ENCODE data around the gene NHERF2.

Gene NHERF2

DNA sequence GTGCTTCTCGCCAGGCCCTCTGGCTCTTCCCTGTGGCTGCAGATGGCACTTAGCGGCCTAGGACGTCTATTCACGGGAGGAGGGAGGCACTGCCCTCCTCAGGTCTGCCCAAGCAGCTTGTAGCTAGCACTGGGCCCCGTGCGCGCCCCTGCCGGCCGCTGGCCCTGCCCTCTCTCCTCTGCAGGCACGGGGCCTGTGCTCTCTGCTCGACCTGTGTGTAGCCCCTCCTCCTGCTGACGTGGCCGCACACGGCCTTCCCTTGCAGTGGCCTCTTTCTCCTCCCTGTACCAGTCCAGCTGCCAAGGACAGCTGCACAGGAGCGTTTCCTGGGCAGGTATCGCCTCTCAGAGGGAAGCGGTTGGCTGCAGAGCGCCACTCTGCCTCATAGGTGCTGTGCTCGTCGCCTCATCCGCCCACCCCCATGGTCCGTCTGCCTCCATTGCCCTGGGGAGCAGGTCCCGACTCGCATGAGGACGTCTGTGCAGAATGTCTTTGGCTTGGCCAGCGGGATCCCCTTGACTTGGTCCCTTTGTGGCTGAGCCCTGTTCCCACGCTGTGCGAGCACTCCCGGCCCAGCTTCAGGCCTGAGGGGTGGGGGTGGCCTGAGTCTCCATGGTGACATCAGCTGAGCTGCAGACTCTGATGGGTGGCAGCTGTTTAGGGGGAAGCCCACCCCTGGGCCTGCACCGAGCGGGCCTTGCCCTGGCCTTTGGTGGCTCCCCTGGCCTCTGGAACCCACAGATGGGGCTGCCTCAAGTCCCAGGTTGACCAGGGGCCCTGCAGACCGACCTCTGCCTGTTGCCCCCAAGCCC, 55.7 kb downstream of the NHERF2 start:
- no peak overlapping the region for H3K4me3 ChIP-seq (ENCODE audit: low read length)
- no peaks in the 10 kb centered on the region for H3K27me3 ChIP-seq (ENCODE audit: insufficient read depth, low read length)
- H3K9me3 ChIP-seq (ENCODE audit: insufficient read depth, low read depth, low read length) = no peaks in the 10 kb centered on the region
- H3K27ac ChIP-seq (ENCODE audit: low read depth, low read length) = no peak overlapping the region
- H3K36me3 ChIP-seq (ENCODE audit: insufficient read depth, low read length) = peaks cover 44% of the 10 kb centered on the region
- WGBS = 94% methylated on average over 32 of the region's 32 CpGs
- no peaks in the 10 kb centered on the region for H3K4me1 ChIP-seq (ENCODE audit: insufficient read depth, low read length)
- no peak overlapping the region for H3K9ac ChIP-seq (ENCODE audit: low read depth, low read length)

DNA sequence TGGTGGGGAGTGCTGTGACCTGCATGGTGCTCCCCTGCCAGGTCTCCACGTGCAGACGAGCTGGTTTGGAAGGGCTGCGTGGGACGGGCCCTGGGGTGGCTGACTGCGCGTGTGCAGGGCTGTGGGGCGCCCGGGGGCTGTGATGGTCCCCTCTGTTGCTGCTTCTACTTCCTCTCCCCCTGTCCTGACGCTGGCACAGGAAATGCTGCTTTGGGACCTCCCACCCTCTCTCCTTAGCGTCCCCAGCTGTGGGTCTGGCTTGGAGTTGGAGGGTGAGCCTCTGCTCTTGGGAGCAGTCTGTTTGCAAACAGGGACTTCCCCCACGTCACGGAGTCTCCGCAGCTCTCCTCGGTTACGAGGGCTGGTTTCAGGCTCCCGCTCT, 56.3 kb downstream of the NHERF2 start:
- Histone ChIP-seq H3K9me3 (ENCODE audit: insufficient read depth, low read depth, low read length) (no peaks in the 10 kb centered on the region), H3K36me3 (ENCODE audit: insufficient read depth, low read length) (peaks cover 49% of the 10 kb centered on the region), H3K27me3 (ENCODE audit: insufficient read depth, low read length) (no peaks in the 10 kb centered on the region), H3K9ac (ENCODE audit: low read depth, low read length) (no peak overlapping the region), H3K4me1 (ENCODE audit: insufficient read depth, low read length) (no peaks in the 10 kb centered on the region), H3K27ac (ENCODE audit: low read depth, low read length) (no peak overlapping the region), H3K4me3 (ENCODE audit: low read length) (no peak overlapping the region)
- 93% methylated on average over 16 of the region's 16 CpGs for WGBS

DNA sequence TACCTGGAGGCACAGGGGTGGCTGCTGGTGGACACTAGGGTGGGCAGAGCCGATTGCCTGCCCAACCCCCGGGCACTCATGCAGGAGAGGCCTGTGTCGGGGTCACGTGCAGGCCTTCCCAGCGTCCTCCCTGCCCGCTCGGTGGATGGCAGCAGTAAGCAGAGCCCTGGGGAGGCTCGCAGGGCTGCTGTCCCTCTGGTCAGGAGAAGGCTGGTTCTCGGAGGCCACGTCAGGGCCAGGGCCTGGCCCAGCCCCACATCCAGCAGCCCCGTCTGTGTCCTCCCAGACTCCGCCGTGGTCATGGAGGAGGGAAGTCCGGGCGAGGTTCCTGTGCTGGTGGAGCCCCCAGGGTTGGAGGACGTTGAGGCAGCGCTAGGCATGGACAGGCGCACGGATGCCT, 56.7 kb downstream of the NHERF2 start:
- H3K4me1 ChIP-seq (ENCODE audit: insufficient read depth, low read length) = no peaks in the 10 kb centered on the region
- WGBS = 95% methylated on average over 19 of the region's 19 CpGs
- no peaks in the 10 kb centered on the region for H3K27me3 ChIP-seq (ENCODE audit: insufficient read depth, low read length)
- H3K36me3 ChIP-seq (ENCODE audit: insufficient read depth, low read length) = peaks cover 52% of the 10 kb centered on the region
- H3K4me3 ChIP-seq (ENCODE audit: low read length) = no peak overlapping the region
- H3K27ac ChIP-seq (ENCODE audit: low read depth, low read length) = no peak overlapping the region
- H3K9me3 ChIP-seq (ENCODE audit: insufficient read depth, low read depth, low read length) = no peaks in the 10 kb centered on the region
- H3K9ac ChIP-seq (ENCODE audit: low read depth, low read length) = no peak overlapping the region

DNA sequence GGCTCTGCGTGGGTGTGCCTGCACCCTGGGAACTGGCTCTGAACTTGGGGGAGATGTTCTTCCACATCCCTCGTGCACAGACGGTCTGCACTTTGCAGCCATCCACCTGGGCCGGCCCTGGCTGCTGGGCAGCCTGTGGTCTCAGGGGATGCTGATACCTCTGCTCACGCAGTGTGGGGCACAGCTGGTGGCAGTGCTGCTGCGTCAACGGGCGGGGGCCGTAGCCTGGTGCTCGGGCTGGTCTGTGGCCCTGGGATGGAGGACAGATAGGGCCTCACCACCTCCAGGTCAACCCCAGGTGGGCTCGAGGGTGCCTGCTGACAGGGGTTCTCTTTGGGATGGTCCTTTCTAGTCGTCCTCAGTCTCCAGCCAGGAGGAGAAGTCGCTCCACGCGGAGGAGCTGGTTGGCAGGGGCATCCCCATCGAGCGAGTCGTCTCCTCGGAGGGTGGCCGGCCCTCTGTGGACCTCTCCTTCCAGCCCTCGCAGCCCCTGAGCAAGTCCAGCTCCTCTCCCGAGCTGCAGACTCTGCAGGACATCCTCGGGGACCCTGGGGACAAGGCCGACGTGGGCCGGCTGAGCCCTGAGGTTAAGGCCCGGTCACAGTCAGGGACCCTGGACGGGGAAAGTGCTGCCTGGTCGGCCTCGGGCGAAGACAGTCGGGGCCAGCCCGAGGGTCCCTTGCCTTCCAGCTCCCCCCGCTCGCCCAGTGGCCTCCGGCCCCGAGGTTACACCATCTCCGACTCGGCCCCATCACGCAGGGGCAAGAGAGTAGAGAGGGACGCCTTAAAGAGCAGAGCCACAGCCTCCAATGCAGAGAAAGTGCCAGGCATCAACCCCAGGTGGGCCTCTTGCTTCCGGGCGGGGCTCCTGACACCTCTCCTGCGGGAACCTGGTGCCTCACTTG, 57.4 kb downstream of the NHERF2 start:
- Histone ChIP-seq H3K36me3 (ENCODE audit: insufficient read depth, low read length) (peaks cover 57% of the 10 kb centered on the region), H3K27me3 (ENCODE audit: insufficient read depth, low read length) (no peaks in the 10 kb centered on the region), H3K4me1 (ENCODE audit: insufficient read depth, low read length) (no peaks in the 10 kb centered on the region), H3K9ac (ENCODE audit: low read depth, low read length) (no peak overlapping the region), H3K27ac (ENCODE audit: low read depth, low read length) (no peak overlapping the region), H3K9me3 (ENCODE audit: insufficient read depth, low read depth, low read length) (no peaks in the 10 kb centered on the region), H3K4me3 (ENCODE audit: low read length) (no peak overlapping the region)
- 95% methylated on average over 44 of the region's 44 CpGs for WGBS

DNA sequence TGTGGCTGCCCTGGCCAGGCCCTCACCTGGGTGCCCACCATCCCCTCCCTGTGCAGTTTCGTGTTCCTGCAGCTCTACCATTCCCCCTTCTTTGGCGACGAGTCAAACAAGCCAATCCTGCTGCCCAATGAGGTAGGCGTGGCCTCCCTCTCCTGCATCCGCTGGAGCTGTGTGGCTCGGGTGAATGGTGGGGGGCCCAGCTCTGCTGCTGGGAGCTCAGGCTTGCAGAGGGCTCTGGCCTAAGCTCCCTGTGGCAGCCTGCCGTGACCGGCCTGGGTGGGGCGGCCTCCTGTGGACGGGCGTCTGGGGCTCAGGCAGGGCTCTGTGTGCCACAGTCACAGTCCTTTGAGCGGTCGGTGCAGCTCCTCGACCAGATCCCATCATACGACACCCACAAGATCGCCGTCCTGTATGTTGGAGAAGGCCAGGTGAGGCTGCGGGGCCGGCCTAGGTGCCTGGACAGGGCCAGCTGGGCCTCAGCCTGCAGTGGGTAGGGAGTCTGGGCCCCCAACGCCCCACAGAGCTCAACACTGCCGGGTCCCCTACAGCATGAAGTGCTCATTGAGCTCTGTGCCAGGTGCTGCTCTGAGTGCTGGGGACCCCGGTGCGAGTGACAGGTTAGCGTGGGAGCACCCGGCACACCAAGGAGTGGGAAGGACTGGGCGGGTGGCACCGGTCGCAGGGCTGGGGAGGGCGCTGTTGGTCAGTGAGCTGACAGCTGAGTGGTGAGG, 58.4 kb downstream of the NHERF2 start:
- no peaks in the 10 kb centered on the region for H3K9me3 ChIP-seq (ENCODE audit: insufficient read depth, low read depth, low read length)
- peaks cover 53% of the 10 kb centered on the region for H3K36me3 ChIP-seq (ENCODE audit: insufficient read depth, low read length)
- no peak overlapping the region; the same call in 1 of the 2 replicates for H3K9ac ChIP-seq (ENCODE audit: low read depth, low read length)
- no peaks in the 10 kb centered on the region for H3K4me1 ChIP-seq (ENCODE audit: insufficient read depth, low read length)
- H3K4me3 ChIP-seq (ENCODE audit: low read length) = no peak overlapping the region
- H3K27me3 ChIP-seq (ENCODE audit: insufficient read depth, low read length) = no peaks in the 10 kb centered on the region
- WGBS = 93% methylated on average over 29 of the region's 29 CpGs
- no peak overlapping the region for H3K27ac ChIP-seq (ENCODE audit: low read depth, low read length)

DNA sequence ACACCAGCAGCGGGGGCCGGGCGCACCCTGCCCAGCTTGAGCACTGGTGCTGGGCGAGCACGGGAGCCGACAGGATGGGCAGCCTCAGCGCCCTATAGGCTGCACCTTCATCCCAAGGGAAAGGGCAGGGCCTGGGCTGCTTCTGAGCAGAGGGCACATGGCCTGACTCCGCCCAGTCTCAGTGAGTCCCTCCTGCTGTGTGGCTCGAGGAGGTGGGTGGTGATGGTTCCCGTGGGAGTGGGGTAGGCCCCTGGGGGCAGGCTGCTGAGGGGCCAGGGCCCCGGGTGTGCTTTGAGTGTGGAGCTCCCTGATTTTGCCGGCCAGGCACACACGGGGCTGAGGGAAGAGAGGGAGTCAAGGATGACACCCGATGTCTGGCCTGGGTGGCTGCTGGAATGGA, 59.0 kb downstream of the NHERF2 start:
- no peaks in the 10 kb centered on the region for H3K4me1 ChIP-seq (ENCODE audit: insufficient read depth, low read length)
- H3K9ac ChIP-seq (ENCODE audit: low read depth, low read length) = no peak overlapping the region
- H3K27me3 ChIP-seq (ENCODE audit: insufficient read depth, low read length) = no peaks in the 10 kb centered on the region
- WGBS = 93% methylated on average over 14 of the region's 14 CpGs
- H3K27ac ChIP-seq (ENCODE audit: low read depth, low read length) = no peak overlapping the region
- H3K4me3 ChIP-seq (ENCODE audit: low read length) = no peak overlapping the region
- H3K9me3 ChIP-seq (ENCODE audit: insufficient read depth, low read depth, low read length) = no peaks in the 10 kb centered on the region
- H3K36me3 ChIP-seq (ENCODE audit: insufficient read depth, low read length) = peaks cover 50% of the 10 kb centered on the region

DNA sequence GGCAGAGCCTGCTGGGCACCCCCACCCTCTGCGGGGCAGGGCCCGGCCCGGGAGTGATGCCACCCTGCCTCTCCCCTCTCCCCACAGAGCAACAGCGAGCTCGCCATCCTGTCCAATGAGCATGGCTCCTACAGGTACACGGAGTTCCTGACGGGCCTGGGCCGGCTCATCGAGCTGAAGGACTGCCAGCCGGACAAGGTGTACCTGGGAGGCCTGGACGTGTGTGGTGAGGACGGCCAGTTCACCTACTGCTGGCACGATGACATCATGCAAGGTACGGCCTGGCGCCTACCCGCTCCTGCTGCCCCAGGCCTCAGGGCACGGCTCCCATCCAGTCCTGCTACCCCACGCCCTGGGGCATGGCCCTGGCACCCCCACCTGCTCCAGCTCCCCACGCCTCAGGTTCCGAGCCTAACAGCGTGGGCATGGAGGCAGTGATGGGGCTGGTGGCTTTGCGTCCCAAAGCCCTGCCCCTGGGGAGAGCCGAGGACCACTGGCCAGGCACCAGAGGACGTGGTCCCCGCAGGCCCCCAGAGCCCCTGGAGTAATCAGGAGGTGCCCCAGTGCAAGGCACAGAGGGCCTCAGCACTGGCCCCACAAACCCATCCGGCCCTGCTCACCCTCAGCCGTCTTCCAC, 59.5 kb downstream of the NHERF2 start:
- Histone ChIP-seq H3K27ac (ENCODE audit: low read depth, low read length) (no peak overlapping the region), H3K4me3 (ENCODE audit: low read length) (no peak overlapping the region), H3K36me3 (ENCODE audit: insufficient read depth, low read length) (peaks cover 48% of the 10 kb centered on the region), H3K9me3 (ENCODE audit: insufficient read depth, low read depth, low read length) (no peaks in the 10 kb centered on the region), H3K9ac (ENCODE audit: low read depth, low read length) (no peak overlapping the region), H3K4me1 (ENCODE audit: insufficient read depth, low read length) (no peaks in the 10 kb centered on the region), H3K27me3 (ENCODE audit: insufficient read depth, low read length) (no peaks in the 10 kb centered on the region)
- WGBS = 95% methylated on average over 27 of the region's 27 CpGs

DNA sequence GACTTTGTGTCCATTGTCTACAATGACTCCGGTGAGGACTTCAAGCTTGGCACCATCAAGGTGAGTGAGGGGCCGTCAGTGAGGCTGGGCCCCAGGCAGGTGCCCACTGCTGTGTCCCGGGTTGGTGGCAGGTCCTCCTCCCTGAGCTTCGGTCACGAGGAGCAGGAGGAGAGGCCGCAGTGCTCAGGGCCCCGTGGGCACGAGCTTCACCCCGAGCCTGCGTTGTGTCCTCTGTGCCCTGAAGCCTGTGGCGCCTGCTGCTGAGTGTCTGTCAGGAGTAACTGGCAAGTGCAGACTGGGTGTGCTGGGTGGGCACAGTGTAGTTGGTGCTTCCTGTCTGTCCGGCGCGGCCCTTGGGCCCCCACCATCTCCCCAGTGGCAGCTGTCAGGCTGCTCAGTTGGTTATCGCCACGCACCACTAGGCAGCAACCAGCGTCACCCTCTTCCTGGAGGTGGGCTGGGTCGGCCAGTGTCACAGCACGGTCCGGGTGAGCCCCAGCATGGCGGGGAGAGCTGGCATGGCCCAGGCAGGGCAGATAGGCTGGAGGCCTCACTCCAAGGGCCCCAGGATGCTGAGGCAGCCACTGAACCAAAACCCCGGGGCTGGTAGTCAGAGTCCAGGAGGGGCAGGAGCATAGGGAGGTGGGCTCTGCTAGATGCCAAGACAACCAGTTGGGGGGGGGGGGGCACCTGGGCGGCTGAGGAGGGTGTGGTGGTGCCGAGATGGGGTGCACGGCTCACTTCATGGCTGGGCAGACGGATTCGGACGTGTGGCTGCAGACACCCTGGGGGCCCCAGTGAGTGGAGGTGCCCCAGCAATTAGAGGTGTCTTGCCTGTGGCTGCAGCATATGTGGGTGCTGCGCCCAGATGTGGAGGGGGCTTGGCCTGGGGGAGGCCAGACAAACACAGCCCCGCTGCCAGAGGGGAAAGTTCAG, 60.4 kb downstream of the NHERF2 start:
- H3K4me1 ChIP-seq (ENCODE audit: insufficient read depth, low read length) = no peaks in the 10 kb centered on the region
- H3K27me3 ChIP-seq (ENCODE audit: insufficient read depth, low read length) = no peaks in the 10 kb centered on the region
- peaks cover 40% of the 10 kb centered on the region for H3K36me3 ChIP-seq (ENCODE audit: insufficient read depth, low read length)
- 94% methylated on average over 30 of the region's 30 CpGs for WGBS
- H3K4me3 ChIP-seq (ENCODE audit: low read length) = no peak overlapping the region
- no peak overlapping the region for H3K27ac ChIP-seq (ENCODE audit: low read depth, low read length)
- no peak overlapping the region for H3K9ac ChIP-seq (ENCODE audit: low read depth, low read length)
- H3K9me3 ChIP-seq (ENCODE audit: insufficient read depth, low read depth, low read length) = no peaks in the 10 kb centered on the region

DNA sequence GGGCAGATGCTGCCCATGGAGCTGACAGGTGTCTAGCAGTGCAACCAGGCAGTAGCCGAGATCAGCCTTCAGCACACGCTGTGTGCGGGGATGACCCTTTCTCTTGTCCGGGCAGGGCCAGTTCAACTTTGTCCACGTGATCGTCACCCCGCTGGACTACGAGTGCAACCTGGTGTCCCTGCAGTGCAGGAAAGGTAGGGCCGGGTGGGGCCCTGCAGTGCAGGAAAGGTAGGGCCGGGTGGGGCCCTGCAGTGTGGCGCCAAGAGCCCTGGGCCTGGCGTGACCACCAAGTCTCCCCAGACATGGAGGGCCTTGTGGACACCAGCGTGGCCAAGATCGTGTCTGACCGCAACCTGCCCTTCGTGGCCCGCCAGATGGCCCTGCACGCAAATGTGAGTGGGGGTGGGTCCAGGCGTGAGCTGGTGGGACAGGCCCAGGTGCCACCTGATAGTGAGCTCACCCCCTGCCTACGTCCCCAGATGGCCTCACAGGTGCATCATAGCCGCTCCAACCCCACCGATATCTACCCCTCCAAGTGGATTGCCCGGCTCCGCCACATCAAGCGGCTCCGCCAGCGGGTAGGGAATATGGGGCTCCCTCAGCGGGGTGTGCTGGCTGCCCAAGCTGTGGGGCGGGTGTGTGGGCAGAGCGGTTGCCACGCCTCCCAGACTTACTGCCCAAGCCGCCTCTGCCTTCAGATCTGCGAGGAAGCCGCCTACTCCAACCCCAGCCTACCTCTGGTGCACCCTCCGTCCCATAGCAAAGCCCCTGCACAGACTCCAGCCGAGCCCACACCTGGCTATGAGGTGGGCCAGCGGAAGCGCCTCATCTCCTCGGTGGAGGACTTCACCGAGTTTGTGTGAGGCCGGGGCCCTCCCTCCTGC, 61.3 kb downstream of the NHERF2 start:
- Histone ChIP-seq H3K9ac (ENCODE audit: low read depth, low read length) (no peak overlapping the region), H3K9me3 (ENCODE audit: insufficient read depth, low read depth, low read length) (no peaks in the 10 kb centered on the region), H3K27me3 (ENCODE audit: insufficient read depth, low read length) (no peaks in the 10 kb centered on the region), H3K4me1 (ENCODE audit: insufficient read depth, low read length) (no peaks in the 10 kb centered on the region), H3K4me3 (ENCODE audit: low read length) (no peak overlapping the region), H3K27ac (ENCODE audit: low read depth, low read length) (no peak overlapping the region), H3K36me3 (ENCODE audit: insufficient read depth, low read length) (peaks cover 35% of the 10 kb centered on the region)
- WGBS = 95% methylated on average over 41 of the region's 41 CpGs

Data from HUES64 (cell line).